Measurements from ENCODE around the gene BRD1. TPM values are rescaled to one million over a fixed set of nuclear protein-coding genes. Genes with fewer than 3 reads are reported as not detected.

The BRD1 gene
- total RNA-seq, 1 donor from 2014 or later, result 40.3 TPM

GRCh38 chr22:49775867-49776511 lies 51.7 kb downstream of the BRD1 start:
- DNase-seq (ENCODE audit: low spot score), result no peak
- TF ChIP-seq CTCF (IDR thresholded peaks at IDR 0.05; ENCODE audit: unreplicated experiment), result no peak
- Mint-ChIP-seq H3K9me3 (ENCODE audit: unreplicated experiment) (no peaks in the 10 kb centered on the region), H3K27me3 (ENCODE audit: unreplicated experiment) (peaks cover 3% of the 10 kb centered on the region), H3K27ac (ENCODE audit: unreplicated experiment) (no peak overlapping the region), H3K4me1 (ENCODE audit: unreplicated experiment) (no peaks in the 10 kb centered on the region), H3K36me3 (ENCODE audit: low read depth, unreplicated experiment) (peaks cover 22% of the 10 kb centered on the region), H3K4me3 (ENCODE audit: unreplicated experiment) (no peak overlapping the region)

- no peak overlapping the region for H3K27ac Mint-ChIP-seq (ENCODE audit: unreplicated experiment)
- no peak for TF ChIP-seq CTCF (IDR thresholded peaks at IDR 0.05; ENCODE audit: unreplicated experiment)
- H3K36me3 Mint-ChIP-seq (ENCODE audit: low read depth, unreplicated experiment), result peaks cover 22% of the 10 kb centered on the region
- no peaks in the 10 kb centered on the region for H3K4me1 Mint-ChIP-seq (ENCODE audit: unreplicated experiment)
- no peak overlapping the region for H3K4me3 Mint-ChIP-seq (ENCODE audit: unreplicated experiment)
- H3K27me3 Mint-ChIP-seq (ENCODE audit: unreplicated experiment), result peaks cover 3% of the 10 kb centered on the region
- no peaks in the 10 kb centered on the region for H3K9me3 Mint-ChIP-seq (ENCODE audit: unreplicated experiment)
- DNase-seq (ENCODE audit: low spot score), result no peak
Measured at GRCh38 chr22:49775191-49775866, 52.3 kb downstream of the BRD1 start.

- no peaks in the 10 kb centered on the region for H3K4me1 Mint-ChIP-seq (ENCODE audit: unreplicated experiment)
- peaks cover 3% of the 10 kb centered on the region for H3K27me3 Mint-ChIP-seq (ENCODE audit: unreplicated experiment)
- peaks cover 22% of the 10 kb centered on the region for H3K36me3 Mint-ChIP-seq (ENCODE audit: low read depth, unreplicated experiment)
- no peak for DNase-seq (ENCODE audit: low spot score)
- no peak overlapping the region for H3K27ac Mint-ChIP-seq (ENCODE audit: unreplicated experiment)
- no peaks in the 10 kb centered on the region for H3K9me3 Mint-ChIP-seq (ENCODE audit: unreplicated experiment)
- no peak overlapping the region for H3K4me3 Mint-ChIP-seq (ENCODE audit: unreplicated experiment)
- no peak for TF ChIP-seq CTCF (IDR thresholded peaks at IDR 0.05; ENCODE audit: unreplicated experiment)
Measured at GRCh38 chr22:49774499-49775151, 53.0 kb downstream of the BRD1 start.

DNA sequence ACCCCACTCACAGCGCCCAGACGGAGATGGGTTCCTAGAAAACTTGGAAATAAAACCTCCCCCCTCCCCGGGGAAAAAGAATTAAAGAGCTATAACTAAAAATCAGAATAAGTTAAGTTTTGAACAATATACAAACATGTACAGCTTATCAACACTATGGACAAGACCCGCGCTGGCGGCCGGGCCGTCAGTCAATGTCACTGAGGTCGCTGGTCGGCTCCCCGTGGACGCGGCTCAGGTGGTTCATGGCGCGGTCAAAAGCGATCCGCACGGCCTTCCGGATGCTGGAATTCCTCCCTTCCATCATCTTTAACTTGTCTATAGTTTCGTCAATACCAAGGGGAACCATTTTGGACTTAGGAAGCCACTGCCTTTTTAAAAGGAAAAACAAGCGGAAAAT lies 53.6 kb downstream of the BRD1 start:
- no peak for DNase-seq (ENCODE audit: low spot score)
- no peak overlapping the region for H3K27ac Mint-ChIP-seq (ENCODE audit: unreplicated experiment)
- peaks cover 18% of the 10 kb centered on the region for H3K36me3 Mint-ChIP-seq (ENCODE audit: low read depth, unreplicated experiment)

More for the DNA sequence above, 53.6 kb downstream of the BRD1 start:
- TF ChIP-seq CTCF (IDR thresholded peaks at IDR 0.05; ENCODE audit: unreplicated experiment), result no peak
- no peaks in the 10 kb centered on the region for H3K27me3 Mint-ChIP-seq (ENCODE audit: unreplicated experiment)
- no peak overlapping the region for H3K4me3 Mint-ChIP-seq (ENCODE audit: unreplicated experiment)
- H3K4me1 Mint-ChIP-seq (ENCODE audit: unreplicated experiment), result no peaks in the 10 kb centered on the region
- H3K9me3 Mint-ChIP-seq (ENCODE audit: unreplicated experiment), result no peaks in the 10 kb centered on the region

All from endothelial cell (in vitro differentiated cells).